HS-27A (cell line): Measurements from ENCODE around the gene ZDHHC17.
"Not testable (repeated sequence)": the region's sequence is repeated elsewhere in the genome, so short reads cannot be mapped to it uniquely, and the experiment has no call there.

Experiments
- DNase-seq: peaks from one replicate; pipeline ENCODE4 v3.0.0-alpha.2; 2012; ENCODE audit warnings: low read depth, missing footprints

The ZDHHC17 gene

GRCh38 chr12:76766161-76766560, 2.2 kb downstream of the ZDHHC17 start:
- no peak for DNase-seq

GRCh38 chr12:76768576-76768975, 4.7 kb downstream of the ZDHHC17 start:
- no peak for DNase-seq

- DNase-seq, result no peak
Measured at GRCh38 chr12:76777765-76778216, 13.9 kb downstream of the ZDHHC17 start.

DNA sequence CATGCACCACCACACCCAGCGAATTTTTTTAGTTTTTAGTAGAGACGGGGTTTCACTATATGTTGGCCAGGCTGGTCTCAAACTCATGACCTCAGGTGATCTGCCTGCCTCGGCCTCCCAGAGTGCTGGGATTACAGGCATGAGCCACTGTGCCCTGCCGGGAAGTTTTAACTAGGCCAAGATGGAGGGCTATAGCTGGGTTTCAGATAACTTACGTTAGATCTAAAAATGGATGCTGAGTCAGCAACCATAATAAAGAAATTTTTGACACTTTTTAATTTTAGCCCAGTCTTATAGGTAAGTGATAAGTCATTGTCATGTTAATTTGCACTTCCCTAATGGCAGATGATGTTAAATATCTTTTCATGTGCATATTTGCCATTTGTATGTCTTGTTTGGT, 14.4 kb downstream of the ZDHHC17 start:
- DNase-seq, result no peak

GRCh38 chr12:76779310-76779709, 15.4 kb downstream of the ZDHHC17 start:
- not testable (repeated sequence) for DNase-seq

DNA sequence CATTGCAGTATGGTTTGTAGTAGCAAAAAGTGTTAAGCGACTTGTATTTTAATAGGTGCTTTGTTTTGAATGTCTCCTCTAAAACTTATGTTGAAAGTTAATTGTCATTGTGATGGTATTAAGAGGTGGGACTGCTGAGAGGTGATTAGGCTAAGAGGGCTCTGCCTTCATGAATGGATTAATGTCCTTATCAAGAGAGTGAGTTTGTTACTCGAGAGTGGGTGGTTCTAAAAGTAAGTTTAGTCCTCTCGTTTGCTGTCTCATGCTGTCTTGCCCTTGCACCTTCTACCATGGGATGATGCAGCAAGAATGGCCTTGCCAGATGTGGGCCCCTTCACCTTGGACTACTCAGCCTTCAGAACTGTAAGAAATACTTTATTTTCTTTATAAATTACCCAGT, 17.4 kb downstream of the ZDHHC17 start:
- DNase-seq, result no peak

DNA sequence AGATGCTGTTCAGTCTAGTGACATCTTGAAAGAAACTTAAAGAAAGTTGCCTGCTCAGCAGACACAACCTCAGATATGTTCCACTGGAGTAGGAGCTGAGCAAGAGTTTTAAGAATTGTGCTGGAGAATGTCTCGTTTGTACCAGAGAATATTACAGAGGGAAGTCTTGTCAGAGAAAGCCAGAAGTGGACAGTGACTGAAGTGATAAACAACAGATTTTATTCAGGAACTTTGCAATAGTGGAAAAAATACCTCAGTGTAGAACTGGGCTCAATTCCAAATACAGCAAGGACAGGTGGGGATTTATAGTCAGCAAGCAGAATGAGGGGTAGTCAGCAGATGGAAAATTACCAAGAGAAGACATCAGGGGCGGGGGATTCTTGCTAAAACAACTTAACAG, 18.6 kb downstream of the ZDHHC17 start:
- no peak for DNase-seq

DNA sequence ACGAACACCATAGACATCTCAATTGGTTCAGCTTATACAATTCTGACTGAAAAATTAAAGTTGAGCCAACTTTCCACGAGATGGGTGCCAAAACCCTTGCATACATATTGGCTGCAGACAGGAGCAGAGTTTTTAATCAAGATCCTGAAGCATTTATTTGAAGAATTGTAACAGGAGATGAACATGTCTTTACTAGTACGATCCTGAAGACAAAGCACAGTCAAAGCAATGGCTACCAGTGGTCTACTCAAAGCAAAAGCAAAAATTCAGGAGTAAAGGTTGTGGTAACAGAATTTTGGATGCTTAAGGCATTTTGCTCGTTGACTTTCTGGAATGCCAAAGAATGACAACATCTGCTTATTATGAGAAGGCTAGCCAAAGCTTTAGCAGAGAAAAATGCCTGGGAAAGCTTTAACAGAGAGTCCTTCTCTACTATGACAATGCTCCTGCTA, 20.7 kb downstream of the ZDHHC17 start:
- no peak for DNase-seq

- no peak for DNase-seq
Measured at GRCh38 chr12:76785407-76785806, 21.5 kb downstream of the ZDHHC17 start.

DNA sequence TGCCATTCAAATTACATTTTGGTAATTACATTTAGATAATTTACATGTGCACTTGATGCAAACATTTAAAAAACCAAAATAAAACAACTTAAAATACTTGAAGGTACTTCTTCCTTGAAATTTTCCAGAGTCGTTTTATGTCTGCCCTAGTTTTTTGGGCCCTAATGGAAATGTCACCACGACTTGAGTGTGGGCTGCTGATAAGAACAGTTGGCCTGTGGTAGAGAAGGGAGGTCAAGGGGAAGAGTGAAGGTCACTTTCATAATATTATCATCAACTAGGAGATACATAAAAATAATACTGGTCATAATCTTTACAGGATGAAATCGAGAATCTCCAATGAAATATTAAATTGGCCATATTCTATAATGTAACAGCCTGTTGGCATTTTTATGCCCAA, 23.1 kb downstream of the ZDHHC17 start:
- no peak for DNase-seq

- no peak for DNase-seq
Measured at GRCh38 chr12:76787689-76788088, 23.8 kb downstream of the ZDHHC17 start.

- DNase-seq, result no peak
Measured at GRCh38 chr12:76789335-76790050, 25.6 kb downstream of the ZDHHC17 start.

GRCh38 chr12:76790564-76791552, 26.9 kb downstream of the ZDHHC17 start:
- peak; percentile 11 for DNase-seq

- DNase-seq, result no peak
Measured at GRCh38 chr12:76792828-76793227, 28.9 kb downstream of the ZDHHC17 start.

GRCh38 chr12:76798864-76799263, 34.9 kb downstream of the ZDHHC17 start:
- DNase-seq, result no peak

DNA sequence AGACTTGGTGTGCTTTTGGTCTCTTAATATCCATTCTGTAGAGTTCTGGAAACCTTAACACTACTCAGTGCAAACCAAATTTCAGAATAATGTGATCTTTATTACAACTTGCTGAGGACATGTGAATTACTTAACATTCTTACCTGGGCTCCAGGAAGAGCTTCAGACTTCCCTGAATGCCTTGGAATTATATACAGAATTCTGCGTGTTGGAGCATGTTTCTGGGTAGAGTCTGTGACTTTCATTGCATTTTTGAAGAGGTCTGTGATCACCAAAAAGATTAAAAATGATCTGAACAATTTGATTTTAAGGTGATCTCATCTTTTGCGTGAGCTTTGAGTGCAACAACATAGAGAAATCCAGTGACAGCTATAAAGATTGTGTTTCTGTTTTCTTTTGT, 35.4 kb downstream of the ZDHHC17 start:
- no peak for DNase-seq

DNA sequence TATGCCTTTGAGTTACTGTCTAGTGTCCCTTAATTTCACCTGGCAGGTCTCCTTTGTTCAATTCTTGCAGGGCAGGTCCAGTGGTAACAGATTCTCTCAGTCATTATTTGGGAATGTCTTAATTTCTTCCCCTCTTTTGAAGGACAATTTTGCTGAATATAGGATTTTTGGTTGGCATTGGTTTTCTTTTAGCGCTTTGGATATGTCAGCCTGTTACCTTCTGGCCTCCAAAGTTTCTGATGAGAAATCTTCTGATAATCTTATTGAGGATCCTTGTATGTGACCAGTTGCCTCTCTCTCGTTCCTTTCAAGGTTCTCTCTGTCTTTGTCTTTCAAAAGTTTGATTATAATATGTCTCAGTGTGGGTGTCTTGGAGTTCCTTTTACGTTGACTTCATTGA, 38.1 kb downstream of the ZDHHC17 start:
- no peak for DNase-seq

GRCh38 chr12:76804435-76804976, 40.6 kb downstream of the ZDHHC17 start:
- no peak for DNase-seq

- DNase-seq, result no peak
Measured at GRCh38 chr12:76810671-76811419, 46.9 kb downstream of the ZDHHC17 start.

DNA sequence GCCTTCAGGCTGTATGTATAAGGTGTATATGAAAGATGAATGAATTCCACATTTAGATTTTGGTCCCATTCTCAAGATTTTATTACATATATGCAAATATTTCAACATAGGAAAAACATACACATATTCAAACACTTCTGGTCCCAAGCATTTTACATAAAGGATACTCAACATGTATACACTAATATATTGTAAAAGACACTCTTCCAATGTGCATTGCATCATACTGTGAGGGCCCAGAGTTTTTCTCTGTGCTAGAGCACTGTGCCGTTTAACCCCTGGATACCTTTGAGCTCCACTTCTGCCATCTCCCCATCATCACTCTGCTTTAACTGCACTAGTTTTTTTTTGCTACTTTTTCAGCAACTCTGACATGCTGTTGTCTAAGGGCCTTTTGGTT, 48.1 kb downstream of the ZDHHC17 start:
- no peak for DNase-seq

DNA sequence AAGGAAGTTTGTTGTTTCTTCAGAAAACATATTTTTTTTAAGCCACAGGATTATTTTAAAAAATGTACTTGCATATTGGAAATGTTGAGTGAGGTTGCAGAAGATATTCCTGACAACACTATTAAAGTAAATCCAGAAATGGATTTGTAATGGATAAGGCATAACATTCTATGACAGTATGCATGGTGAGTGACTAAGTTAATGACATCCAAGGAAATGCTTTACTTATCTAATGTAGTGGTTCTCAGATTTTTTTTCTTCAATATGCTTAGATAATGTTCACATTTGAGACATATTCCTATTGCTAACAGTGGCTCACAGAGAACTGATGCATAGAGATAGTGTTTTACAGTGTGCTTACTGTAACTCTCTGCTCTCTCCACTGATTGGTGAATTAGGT, 49.4 kb downstream of the ZDHHC17 start:
- no peak for DNase-seq

DNA sequence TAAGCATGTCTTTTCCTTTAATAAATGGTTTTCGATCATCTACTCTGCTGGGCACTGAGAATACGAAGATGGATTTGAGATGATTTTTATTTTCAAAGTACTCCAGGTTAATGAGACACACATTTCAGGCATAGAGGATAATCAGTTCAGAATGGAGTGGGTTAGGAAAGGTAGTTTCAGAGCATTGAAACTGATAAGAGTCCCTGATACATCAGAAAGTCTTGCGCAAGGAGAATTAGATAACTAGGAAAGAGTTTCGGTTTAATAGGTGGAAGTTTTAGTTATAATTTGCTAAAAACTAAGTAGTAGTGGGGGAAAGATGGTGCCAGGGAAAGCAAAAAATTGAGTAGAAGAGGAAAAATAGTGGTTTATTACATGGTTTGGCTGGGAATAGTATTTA, 50.1 kb downstream of the ZDHHC17 start:
- DNase-seq, result no peak
